ENCODE measurements around the gene CACNA1B. TPM values are rescaled to one million over a fixed set of nuclear protein-coding genes. Genes with fewer than 3 reads are reported as not detected.

The CACNA1B gene
- total and polyA plus RNA-seq, 2 of the 4 experiments (the other 2 are of a cell fraction), result 0.02 TPM; not detected in 1

DNA sequence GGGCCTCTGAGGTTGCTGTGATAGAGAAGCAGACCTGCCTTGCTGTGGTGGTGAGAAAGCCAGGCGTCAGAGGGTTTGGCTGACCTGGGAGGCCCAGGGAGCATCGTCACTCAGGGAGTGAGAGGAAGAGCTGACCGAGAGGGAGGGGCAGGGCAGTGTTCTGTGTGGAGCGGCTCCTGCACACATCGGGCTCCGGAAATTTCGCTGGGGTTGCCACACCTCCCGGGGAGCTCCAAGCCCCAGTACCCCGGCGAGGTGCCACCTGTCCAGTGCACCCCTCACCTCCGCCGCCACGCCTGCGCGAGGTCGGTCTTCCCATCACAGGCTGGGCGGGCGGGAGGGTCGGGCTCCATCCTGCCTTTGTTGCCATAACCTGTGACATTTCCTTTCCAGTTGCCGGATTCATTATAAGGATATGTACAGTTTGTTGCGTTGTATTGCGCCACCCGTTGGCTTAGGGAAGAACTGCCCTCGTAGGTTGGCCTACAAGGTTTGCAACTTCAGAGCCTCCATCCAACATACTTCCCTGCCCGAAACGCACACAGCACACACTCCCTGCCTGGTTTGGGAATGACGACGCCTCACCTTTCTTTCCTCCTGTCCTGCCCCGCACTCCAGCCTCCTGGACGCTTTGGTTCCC is 223.2 kb downstream of the CACNA1B start:
- in situ Hi-C loops (cut with MboI; ENCODE audit: low sequenced_read_pairs), result no loop called here
- intact Hi-C loops (cut with micrococcal nuclease), result no loop called here
- Histone ChIP-seq H4K5ac (ENCODE audit: low read depth, low read length) (no peak overlapping the region), H3K9ac (ENCODE audit: low read depth, low read length) (no peak overlapping the region), H3K4me3 (ENCODE audit: insufficient read depth, low read depth, low read length) (no peak overlapping the region), H3K4me1 (ENCODE audit: control insufficient read depth, insufficient read depth, low read length) (no peaks in the 10 kb centered on the region), H2BK5ac (ENCODE audit: low read depth, low read length, poor library complexity, severe bottlenecking) (no peak overlapping the region), H3K4me2 (ENCODE audit: low read depth, low read length) (no peak overlapping the region), H3K79me1 (ENCODE audit: low read depth in 1 of 2, low read length in 2 of 2) (no peaks in the 10 kb centered on the region), H3K9me3 (ENCODE audit: control insufficient read depth, insufficient read depth, low read length) (peaks cover 77% of the 10 kb centered on the region), H2AK9ac (replicated peaks; ENCODE audit: low read depth, low read length, poor library complexity) (no peak overlapping the region), H3K23ac (ENCODE audit: low read depth, low read length) (no peak overlapping the region), H3K36me3 (ENCODE audit: control insufficient read depth, insufficient read depth, low read length) (no peaks in the 10 kb centered on the region), H3K56ac (ENCODE audit: extremely low read depth, insufficient read depth, low read length) (no peak overlapping the region), H2AK5ac (ENCODE audit: low read depth, low read length) (no peak overlapping the region), H3K27ac (ENCODE audit: insufficient read depth, low read length) (no peak overlapping the region), H4K8ac (ENCODE audit: low read depth in 2 of 2, low read length in 2 of 2) (no peak overlapping the region), H3K27me3 (ENCODE audit: control insufficient read depth, insufficient read depth, low read length) (no peaks in the 10 kb centered on the region), H3K4ac (ENCODE audit: low read depth, low read length) (no peak overlapping the region), H2BK120ac (ENCODE audit: low read depth, low read length) (no peak overlapping the region), H4K20me1 (ENCODE audit: insufficient read depth, low read length) (no peaks in the 10 kb centered on the region), H3K14ac (replicated peaks; ENCODE audit: low read depth, low read length) (no peak overlapping the region), H4K91ac (ENCODE audit: insufficient read depth, low read depth, low read length) (no peak overlapping the region), H3K9me1 (ENCODE audit: insufficient read depth, low read length) (no peaks in the 10 kb centered on the region), H2AFZ (replicated peaks; ENCODE audit: low read length, poor library complexity) (no peak overlapping the region), H3K18ac (ENCODE audit: low read depth, low read length) (no peak overlapping the region), H2BK15ac (ENCODE audit: low read depth, low read length) (no peak overlapping the region), H2BK20ac (ENCODE audit: low read depth, low read length) (no peak overlapping the region)
- dilution Hi-C loops (cut with HindIII; ENCODE audit: low sequenced_read_pairs, unreplicated experiment), result no loop called here
- ATAC-seq (ENCODE audit: low read depth) (no peak), DNase-seq (no peak)
- TF ChIP-seq MXI1 (IDR thresholded peaks at IDR 0.05; ENCODE audit: borderline replicate concordance, low read depth, low read length) (no peak), MAFK (IDR thresholded peaks at IDR 0.05; ENCODE audit: low read depth, low read length) (no peak), RFX5 (IDR thresholded peaks at IDR 0.05; ENCODE audit: low read depth, low read length) (no peak), USF2 (IDR thresholded peaks at IDR 0.05; ENCODE audit: low read depth, low read length) (no peak), BHLHE40 (IDR thresholded peaks at IDR 0.05; ENCODE audit: low read depth, low read length) (no peak), RAD21 (IDR thresholded peaks at IDR 0.05; ENCODE audit: low read length) (no peak), NFE2L2 (IDR thresholded peaks at IDR 0.05; ENCODE audit: low read depth, low read length) (no peak)
- TF ChIP-seq, protein P1, sequence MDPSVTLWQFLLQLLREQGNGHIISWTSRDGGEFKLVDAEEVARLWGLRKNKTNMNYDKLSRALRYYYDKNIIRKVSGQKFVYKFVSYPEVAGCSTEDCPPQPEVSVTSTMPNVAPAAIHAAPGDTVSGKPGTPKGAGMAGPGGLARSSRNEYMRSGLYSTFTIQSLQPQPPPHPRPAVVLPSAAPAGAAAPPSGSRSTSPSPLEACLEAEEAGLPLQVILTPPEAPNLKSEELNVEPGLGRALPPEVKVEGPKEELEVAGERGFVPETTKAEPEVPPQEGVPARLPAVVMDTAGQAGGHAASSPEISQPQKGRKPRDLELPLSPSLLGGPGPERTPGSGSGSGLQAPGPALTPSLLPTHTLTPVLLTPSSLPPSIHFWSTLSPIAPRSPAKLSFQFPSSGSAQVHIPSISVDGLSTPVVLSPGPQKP (IDR thresholded peaks at IDR 0.05; ENCODE audit: borderline replicate concordance, low read depth, low read length), result no peak
- ChIA-PET CTCF (no interaction called here), POLR2A (ENCODE audit: unreplicated experiment) (no interaction called here)
- no TSS peak for BruUV-seq (replicated peaks)
- 43% methylated on average over 1 of the region's 30 CpGs; no CpG with 5 or more reads in 1 of the 2 experiments for WGBS, 2 experiments (ENCODE audit: extremely low coverage in 2 of 2, insufficient read length in 1 of 2)

Measured in IMR-90 (cell line).